HEK293 (cell line): Measurements from ENCODE around the gene F5.
A peak's percentile ranks its signal among the peaks of the same experiment; 100 is the strongest.

Experiments
- CTCF ChIA-PET: fragments of 350-600 bp; formaldehyde crosslinking; extraction: SDS; loops from one replicate; lab custom pipeline; 2021; ENCODE audit warnings: antibody characterized with exemption; lab: Yijun Ruan, JAX
- POLR2A ChIA-PET: fragments of 300-600 bp; formaldehyde crosslinking; extraction: SDS; loops from one replicate; lab custom pipeline; 2020; ENCODE audit warnings: antibody characterized with exemption, inconsistent platforms; lab: Yijun Ruan, JAX
- H3K27ac ChIP-seq: fragments of 200-500 bp; sonication (Bioruptor generic); 2 replicates; pipeline ENCODE4 v1.5.1; 2014; ENCODE audit warnings: low read depth, low read length, control low read depth, inconsistent platforms; ENCODE audit errors: extremely low read depth
- H3K36me3 ChIP-seq, 2 experiments: fragments of 200-500 bp in 1 of 2; sonication (Bioruptor generic) in 1 of 2; 1 replicate in 1 of 2; 2 replicates in 1 of 2; pipeline ENCODE4 v1.5.1; 2014 to 2017; ENCODE audit warnings: inconsistent platforms in 2 of 2, low read length in 2 of 2; ENCODE audit not compliant: control insufficient read depth in 2 of 2, insufficient read depth in 1 of 2
- H3K4me1 ChIP-seq: fragments of 200-500 bp; sonication (Bioruptor generic); 2 replicates; pipeline ENCODE4 v1.5.1; 2014; ENCODE audit warnings: mild to moderate bottlenecking, low read length, inconsistent platforms; ENCODE audit not compliant: control insufficient read depth, insufficient read depth
- H3K4me3 ChIP-seq: 2 replicates; pipeline ENCODE4 v1.5.1; 2011; ENCODE audit warnings: low read depth, mild to moderate bottlenecking, control low read depth, low read length, moderate library complexity
- H3K9me3 ChIP-seq: fragments of 200-500 bp; sonication (Bioruptor generic); 2 replicates; pipeline ENCODE4 v1.5.1; 2014; ENCODE audit warnings: low read depth, low read length, inconsistent platforms; ENCODE audit not compliant: control insufficient read depth, insufficient read depth
- FEZF1 ChIP-seq: fragments of 450-650 bp; formaldehyde crosslinking; IDR thresholded peaks from 2 replicates; pipeline ENCODE4 v1.5.1; 2016; ENCODE audit warnings: missing biosample characterization, missing genetic modification characterization
- GLI2 ChIP-seq: fragments of 450-650 bp; formaldehyde crosslinking; IDR thresholded peaks from 2 replicates; pipeline ENCODE4; 2017; ENCODE audit warnings: missing biosample characterization, missing genetic modification characterization, low read depth, borderline replicate concordance
- KLF10 ChIP-seq: fragments of 450-650 bp; IDR thresholded peaks from 2 replicates; pipeline ENCODE4 v1.5.1; 2018; ENCODE audit warnings: missing biosample characterization, mild to moderate bottlenecking, missing genetic modification characterization
- OSR2 ChIP-seq: fragments of 450-650 bp; formaldehyde crosslinking; IDR thresholded peaks from 2 replicates; pipeline ENCODE4 v1.5.1; 2016; ENCODE audit warnings: missing biosample characterization, missing genetic modification characterization
- PBX3 ChIP-seq: sonication (generic); formaldehyde crosslinking; IDR thresholded peaks from 2 replicates; pipeline ENCODE4 v1.8.1; 2022; ENCODE audit warnings: mild to moderate bottlenecking, moderate library complexity, missing genetic modification reagents
- SP7 ChIP-seq: fragments of 450-650 bp; formaldehyde crosslinking; IDR thresholded peaks from 2 replicates; pipeline ENCODE4 v1.5.1; 2016; ENCODE audit warnings: missing biosample characterization, missing genetic modification characterization
- YY1 ChIP-seq: fragments of 450-650 bp; formaldehyde crosslinking; IDR thresholded peaks from 2 replicates; pipeline ENCODE4 v1.5.1; 2018; ENCODE audit warnings: missing biosample characterization, missing genetic modification characterization
- ZBTB1 ChIP-seq: fragments of 450-650 bp; formaldehyde crosslinking; IDR thresholded peaks from 2 replicates; pipeline ENCODE4 v1.5.1; 2016; ENCODE audit warnings: missing biosample characterization, missing genetic modification characterization
- ZBTB21 ChIP-seq: fragments of 450-650 bp; formaldehyde crosslinking; IDR thresholded peaks from 2 replicates; pipeline ENCODE4 v1.5.1; 2017; ENCODE audit warnings: missing biosample characterization, missing genetic modification characterization
- ZFHX2 ChIP-seq: fragments of 450-650 bp; formaldehyde crosslinking; conservative IDR thresholded peaks from 2 replicates; pipeline ENCODE4 v1.5.1; 2016; ENCODE audit warnings: missing biosample characterization, missing genetic modification characterization
- ZFP37 ChIP-seq: fragments of 450-650 bp; formaldehyde crosslinking; IDR thresholded peaks from 2 replicates; pipeline ENCODE4 v1.5.1; 2016; ENCODE audit warnings: missing biosample characterization, missing genetic modification characterization
- ZNF146 ChIP-seq: fragments of 450-650 bp; formaldehyde crosslinking; IDR thresholded peaks from 2 replicates; pipeline ENCODE4 v1.5.1; 2016; ENCODE audit warnings: missing biosample characterization, missing genetic modification characterization
- ZNF175 ChIP-seq: fragments of 450-650 bp; formaldehyde crosslinking; IDR thresholded peaks from 2 replicates; pipeline ENCODE4 v1.5.1; 2016; ENCODE audit warnings: missing biosample characterization, missing genetic modification characterization
- ZNF221 ChIP-seq: fragments of 450-650 bp; formaldehyde crosslinking; IDR thresholded peaks from 2 replicates; pipeline ENCODE4 v1.5.1; 2017; ENCODE audit warnings: missing biosample characterization, missing genetic modification characterization, borderline replicate concordance
- ZNF248 ChIP-seq: fragments of 450-650 bp; formaldehyde crosslinking; IDR thresholded peaks from 2 replicates; pipeline ENCODE4 v1.5.1; 2017; ENCODE audit warnings: missing biosample characterization, missing genetic modification characterization
- ZNF266 ChIP-seq: fragments of 450-650 bp; formaldehyde crosslinking; IDR thresholded peaks from 2 replicates; pipeline ENCODE4 v1.5.1; 2016; ENCODE audit warnings: missing biosample characterization, missing genetic modification characterization, low read depth
- ZNF404 ChIP-seq: fragments of 450-650 bp; formaldehyde crosslinking; IDR thresholded peaks from 2 replicates; pipeline ENCODE4 v1.5.1; 2017; ENCODE audit warnings: missing biosample characterization, missing genetic modification characterization
- ZNF416 ChIP-seq: fragments of 450-650 bp; formaldehyde crosslinking; IDR thresholded peaks from 2 replicates; pipeline ENCODE4 v1.5.1; 2016; ENCODE audit warnings: missing biosample characterization, missing genetic modification characterization
- ZNF544 ChIP-seq: fragments of 450-650 bp; formaldehyde crosslinking; IDR thresholded peaks from 2 replicates; pipeline ENCODE4 v1.5.0; 2017; ENCODE audit warnings: missing biosample characterization, missing genetic modification characterization
- ZNF548 ChIP-seq: fragments of 450-650 bp; formaldehyde crosslinking; IDR thresholded peaks from 2 replicates; pipeline ENCODE4 v1.5.1; 2016; ENCODE audit warnings: missing biosample characterization, missing genetic modification characterization
- ZNF610 ChIP-seq: fragments of 450-650 bp; formaldehyde crosslinking; IDR thresholded peaks from 2 replicates; pipeline ENCODE4 v1.5.1; 2016; ENCODE audit warnings: missing biosample characterization, missing genetic modification characterization, borderline replicate concordance
- ZNF621 ChIP-seq: fragments of 450-650 bp; formaldehyde crosslinking; IDR thresholded peaks from 2 replicates; pipeline ENCODE4 v1.5.1; 2017; ENCODE audit warnings: missing biosample characterization, missing genetic modification characterization
- ZNF707 ChIP-seq: fragments of 450-650 bp; formaldehyde crosslinking; IDR thresholded peaks from 2 replicates; pipeline ENCODE4 v1.5.1; 2016; ENCODE audit warnings: missing biosample characterization, missing genetic modification characterization
- ZSCAN16 ChIP-seq: fragments of 450-650 bp; formaldehyde crosslinking; IDR thresholded peaks from 2 replicates; pipeline ENCODE4 v1.5.1; 2016; ENCODE audit warnings: missing biosample characterization, missing genetic modification characterization
- TF ChIP-seq, protein P1 (sequence below): fragments of 450-650 bp; IDR thresholded peaks from 2 replicates; pipeline ENCODE4 v1.5.1; 2018; ENCODE audit warnings: missing biosample characterization, missing genetic modification characterization
- TF ChIP-seq, protein P2 (sequence below): fragments of 450-650 bp; formaldehyde crosslinking; IDR thresholded peaks from 2 replicates; pipeline ENCODE4 v1.5.1; 2016; ENCODE audit warnings: missing biosample characterization, missing genetic modification characterization

The F5 gene

DNA sequence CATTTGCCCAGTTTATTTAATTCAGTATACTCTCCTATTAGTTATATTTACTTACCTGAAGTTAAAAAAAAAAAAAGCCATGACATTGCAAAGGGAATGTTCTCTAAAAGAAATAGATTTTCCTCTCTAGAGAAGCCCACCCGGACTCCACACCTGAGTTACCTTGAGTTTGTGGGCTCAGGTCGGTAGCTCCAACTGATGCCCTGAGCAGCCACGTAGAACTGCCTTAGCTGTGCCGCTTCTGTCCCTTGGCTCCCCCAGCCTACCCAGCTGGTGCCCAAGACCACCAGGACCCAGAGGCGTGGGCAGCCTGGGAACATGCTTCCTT is 250 bp downstream of the F5 start:
- POLR2A ChIA-PET: no interaction called here
- no peak for TF ChIP-seq ZSCAN16 (tag by site-specific recombination)
- TF ChIP-seq PBX3 (CRISPR knock-in tag): 0 out of 2 replicates have a peak, but pooled peaks have one; percentile 26
- TF ChIP-seq ZNF416 (tag by site-specific recombination): no peak
- no peak for TF ChIP-seq ZFHX2
- TF ChIP-seq YY1 (tag by site-specific recombination): no peak
- TF ChIP-seq, protein P1, sequence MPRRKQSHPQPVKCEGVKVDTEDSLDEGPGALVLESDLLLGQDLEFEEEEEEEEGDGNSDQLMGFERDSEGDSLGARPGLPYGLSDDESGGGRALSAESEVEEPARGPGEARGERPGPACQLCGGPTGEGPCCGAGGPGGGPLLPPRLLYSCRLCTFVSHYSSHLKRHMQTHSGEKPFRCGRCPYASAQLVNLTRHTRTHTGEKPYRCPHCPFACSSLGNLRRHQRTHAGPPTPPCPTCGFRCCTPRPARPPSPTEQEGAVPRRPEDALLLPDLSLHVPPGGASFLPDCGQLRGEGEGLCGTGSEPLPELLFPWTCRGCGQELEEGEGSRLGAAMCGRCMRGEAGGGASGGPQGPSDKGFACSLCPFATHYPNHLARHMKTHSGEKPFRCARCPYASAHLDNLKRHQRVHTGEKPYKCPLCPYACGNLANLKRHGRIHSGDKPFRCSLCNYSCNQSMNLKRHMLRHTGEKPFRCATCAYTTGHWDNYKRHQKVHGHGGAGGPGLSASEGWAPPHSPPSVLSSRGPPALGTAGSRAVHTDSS: no peak
- no peak for TF ChIP-seq KLF10 (tag by site-specific recombination)
- no peak for TF ChIP-seq FEZF1 (tag by site-specific recombination)
- no peak for TF ChIP-seq ZNF221 (tag by site-specific recombination)
- Histone ChIP-seq H3K36me3 (no peaks in the 10 kb centered on the region), H3K4me1 (no peaks in the 10 kb centered on the region), H3K4me3 (peak overlapping the region; percentile 3), H3K9me3 (no peaks in the 10 kb centered on the region), H3K27ac (no peak overlapping the region)
- CTCF ChIA-PET: interaction anchor here (0.6 to 1.9 kb wide), 19 partner anchors 10 to 1068 kb away, joined by 3 to 12 read pairs (median 4); no protein-coding TSS in a partner anchor

DNA sequence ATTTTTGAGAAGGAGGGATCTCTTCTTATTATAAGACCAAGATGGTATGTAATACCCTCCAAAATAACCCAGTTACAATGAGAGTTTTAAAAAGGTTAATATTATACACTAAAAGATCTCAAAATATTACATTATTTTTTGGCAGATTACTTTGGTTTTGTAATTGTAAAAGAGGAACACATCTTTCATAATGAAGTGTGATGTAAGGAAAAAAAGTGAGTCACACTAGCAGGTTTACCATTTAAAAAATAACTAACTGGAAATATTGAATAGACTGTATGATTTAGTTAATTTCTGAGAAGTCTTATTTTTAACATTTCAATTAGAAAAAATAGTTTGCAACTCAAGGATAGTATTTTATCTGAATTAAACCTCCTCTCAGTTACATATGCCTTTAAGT is 1.1 kb downstream of the F5 start:
- H3K4me3 ChIP-seq: no peak overlapping the region
- ChIA-PET CTCF (interaction anchor here (0.8 to 1.9 kb wide), 5 partner anchors 16 to 121 kb away, joined by 3 to 10 read pairs (median 5); no protein-coding TSS in a partner anchor), POLR2A (no interaction called here)
- no peaks in the 10 kb centered on the region for H3K4me1 ChIP-seq
- H3K27ac ChIP-seq: no peak overlapping the region
- no peak for TF ChIP-seq ZNF707 (tag by site-specific recombination)
- TF ChIP-seq ZNF146 (tag by site-specific recombination): no peak
- TF ChIP-seq ZNF404 (tag by site-specific recombination): no peak
- no peak for TF ChIP-seq ZNF266 (tag by site-specific recombination)
- TF ChIP-seq ZNF248 (tag by site-specific recombination): no peak
- no peak for TF ChIP-seq ZBTB1 (tag by site-specific recombination)
- TF ChIP-seq GLI2: no peak
- no peak for TF ChIP-seq ZFP37 (tag by site-specific recombination)
- TF ChIP-seq OSR2 (tag by site-specific recombination): no peak
- no peak for TF ChIP-seq ZBTB21 (tag by site-specific recombination)
- TF ChIP-seq ZNF621 (tag by site-specific recombination): no peak
- no peak for TF ChIP-seq ZNF610 (tag by site-specific recombination)
- no peak for TF ChIP-seq ZNF544
- TF ChIP-seq ZNF548 (tag by site-specific recombination): no peak
- TF ChIP-seq ZNF175: no peak
- no peak for TF ChIP-seq SP7 (tag by site-specific recombination)
- TF ChIP-seq, protein P2, sequence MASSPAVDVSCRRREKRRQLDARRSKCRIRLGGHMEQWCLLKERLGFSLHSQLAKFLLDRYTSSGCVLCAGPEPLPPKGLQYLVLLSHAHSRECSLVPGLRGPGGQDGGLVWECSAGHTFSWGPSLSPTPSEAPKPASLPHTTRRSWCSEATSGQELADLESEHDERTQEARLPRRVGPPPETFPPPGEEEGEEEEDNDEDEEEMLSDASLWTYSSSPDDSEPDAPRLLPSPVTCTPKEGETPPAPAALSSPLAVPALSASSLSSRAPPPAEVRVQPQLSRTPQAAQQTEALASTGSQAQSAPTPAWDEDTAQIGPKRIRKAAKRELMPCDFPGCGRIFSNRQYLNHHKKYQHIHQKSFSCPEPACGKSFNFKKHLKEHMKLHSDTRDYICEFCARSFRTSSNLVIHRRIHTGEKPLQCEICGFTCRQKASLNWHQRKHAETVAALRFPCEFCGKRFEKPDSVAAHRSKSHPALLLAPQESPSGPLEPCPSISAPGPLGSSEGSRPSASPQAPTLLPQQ (tag by site-specific recombination): no peak
- no peaks in the 10 kb centered on the region for H3K9me3 ChIP-seq
- H3K36me3 ChIP-seq: no peaks in the 10 kb centered on the region
